ENCODE measurements around the gene ADAMTSL3. TPM values are rescaled to one million over a fixed set of nuclear protein-coding genes. Genes with fewer than 3 reads are reported as not detected.

Gene ADAMTSL3
- total RNA-seq, 1 experiment from 2014 or later, result 0.05 TPM

- Histone ChIP-seq H3K9ac (ENCODE audit: low read length) (no peak overlapping the region), H3K27ac (ENCODE audit: low read depth, low read length) (no peak overlapping the region), H3K4me2 (ENCODE audit: low read length) (no peak overlapping the region), H4K20me1 (ENCODE audit: insufficient read depth) (no peaks in the 10 kb centered on the region), H3K36me3 (ENCODE audit: control insufficient read depth in 1 of 2, insufficient read depth in 2 of 2, low read length in 2 of 2) (no peaks in the 10 kb centered on the region), H3K9me2 (ENCODE audit: insufficient read depth) (no peaks in the 10 kb centered on the region), H3K9me3 (ENCODE audit: control insufficient read depth in 1 of 2, insufficient read depth in 1 of 2, low read depth in 1 of 2, low read length in 2 of 2) (no peaks in the 10 kb centered on the region), H3K27me3 (ENCODE audit: insufficient read depth, low read length) (peaks cover 11% of the 10 kb centered on the region; the same call in 1 of the 2 replicates), H2AFZ (ENCODE audit: low read depth, low read length, poor library complexity, severe bottlenecking) (no peak overlapping the region), H3K4me1 (ENCODE audit: control insufficient read depth in 1 of 2, insufficient read depth in 2 of 2, low read length in 2 of 2) (no peaks in the 10 kb centered on the region), H3K79me2 (ENCODE audit: insufficient read depth, low read length) (no peaks in the 10 kb centered on the region), H3K4me3 (replicated peaks in 1 of 2; ENCODE audit: low read depth in 1 of 2, low read length in 2 of 2) (no peak overlapping the region)
- TF ChIP-seq, protein P1, sequence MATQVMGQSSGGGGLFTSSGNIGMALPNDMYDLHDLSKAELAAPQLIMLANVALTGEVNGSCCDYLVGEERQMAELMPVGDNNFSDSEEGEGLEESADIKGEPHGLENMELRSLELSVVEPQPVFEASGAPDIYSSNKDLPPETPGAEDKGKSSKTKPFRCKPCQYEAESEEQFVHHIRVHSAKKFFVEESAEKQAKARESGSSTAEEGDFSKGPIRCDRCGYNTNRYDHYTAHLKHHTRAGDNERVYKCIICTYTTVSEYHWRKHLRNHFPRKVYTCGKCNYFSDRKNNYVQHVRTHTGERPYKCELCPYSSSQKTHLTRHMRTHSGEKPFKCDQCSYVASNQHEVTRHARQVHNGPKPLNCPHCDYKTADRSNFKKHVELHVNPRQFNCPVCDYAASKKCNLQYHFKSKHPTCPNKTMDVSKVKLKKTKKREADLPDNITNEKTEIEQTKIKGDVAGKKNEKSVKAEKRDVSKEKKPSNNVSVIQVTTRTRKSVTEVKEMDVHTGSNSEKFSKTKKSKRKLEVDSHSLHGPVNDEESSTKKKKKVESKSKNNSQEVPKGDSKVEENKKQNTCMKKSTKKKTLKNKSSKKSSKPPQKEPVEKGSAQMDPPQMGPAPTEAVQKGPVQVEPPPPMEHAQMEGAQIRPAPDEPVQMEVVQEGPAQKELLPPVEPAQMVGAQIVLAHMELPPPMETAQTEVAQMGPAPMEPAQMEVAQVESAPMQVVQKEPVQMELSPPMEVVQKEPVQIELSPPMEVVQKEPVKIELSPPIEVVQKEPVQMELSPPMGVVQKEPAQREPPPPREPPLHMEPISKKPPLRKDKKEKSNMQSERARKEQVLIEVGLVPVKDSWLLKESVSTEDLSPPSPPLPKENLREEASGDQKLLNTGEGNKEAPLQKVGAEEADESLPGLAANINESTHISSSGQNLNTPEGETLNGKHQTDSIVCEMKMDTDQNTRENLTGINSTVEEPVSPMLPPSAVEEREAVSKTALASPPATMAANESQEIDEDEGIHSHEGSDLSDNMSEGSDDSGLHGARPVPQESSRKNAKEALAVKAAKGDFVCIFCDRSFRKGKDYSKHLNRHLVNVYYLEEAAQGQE (IDR thresholded peaks at IDR 0.05; ENCODE audit: low read depth), result no peak
- TF ChIP-seq JUND (IDR thresholded peaks at IDR 0.05) (no peak), SP1 (IDR thresholded peaks at IDR 0.05; ENCODE audit: low read depth) (no peak), YY1 (IDR thresholded peaks at IDR 0.05; ENCODE audit: extremely low read depth, insufficient replicate concordance, low read depth, low read length) (no peak), ZFX (IDR thresholded peaks at IDR 0.05) (no peak), TCF7L2 (IDR thresholded peaks at IDR 0.05; ENCODE audit: borderline replicate concordance, extremely low read depth, insufficient read depth, insufficient read length) (no peak), CBX3 (IDR thresholded peaks at IDR 0.05; ENCODE audit: low read depth) (no peak), POLR2A (IDR thresholded peaks at IDR 0.05; ENCODE audit: borderline replicate concordance, extremely low read depth, insufficient read depth, insufficient read length) (no peak), EGR1 (IDR thresholded peaks at IDR 0.05; ENCODE audit: low read depth) (no peak), ZNF274 (IDR thresholded peaks at IDR 0.05; ENCODE audit: low read depth, low read length) (no peak), POLR2AphosphoS5 (IDR thresholded peaks at IDR 0.05; ENCODE audit: low read depth, low read length) (no peak)
- TF ChIP-seq, protein P2, sequence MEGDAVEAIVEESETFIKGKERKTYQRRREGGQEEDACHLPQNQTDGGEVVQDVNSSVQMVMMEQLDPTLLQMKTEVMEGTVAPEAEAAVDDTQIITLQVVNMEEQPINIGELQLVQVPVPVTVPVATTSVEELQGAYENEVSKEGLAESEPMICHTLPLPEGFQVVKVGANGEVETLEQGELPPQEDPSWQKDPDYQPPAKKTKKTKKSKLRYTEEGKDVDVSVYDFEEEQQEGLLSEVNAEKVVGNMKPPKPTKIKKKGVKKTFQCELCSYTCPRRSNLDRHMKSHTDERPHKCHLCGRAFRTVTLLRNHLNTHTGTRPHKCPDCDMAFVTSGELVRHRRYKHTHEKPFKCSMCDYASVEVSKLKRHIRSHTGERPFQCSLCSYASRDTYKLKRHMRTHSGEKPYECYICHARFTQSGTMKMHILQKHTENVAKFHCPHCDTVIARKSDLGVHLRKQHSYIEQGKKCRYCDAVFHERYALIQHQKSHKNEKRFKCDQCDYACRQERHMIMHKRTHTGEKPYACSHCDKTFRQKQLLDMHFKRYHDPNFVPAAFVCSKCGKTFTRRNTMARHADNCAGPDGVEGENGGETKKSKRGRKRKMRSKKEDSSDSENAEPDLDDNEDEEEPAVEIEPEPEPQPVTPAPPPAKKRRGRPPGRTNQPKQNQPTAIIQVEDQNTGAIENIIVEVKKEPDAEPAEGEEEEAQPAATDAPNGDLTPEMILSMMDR (IDR thresholded peaks at IDR 0.05 in 2 of 3, conservative IDR thresholded peaks at IDR 0.05 in 1 of 3; ENCODE audit: borderline replicate concordance in 1 of 3, insufficient read depth in 1 of 3, low read depth in 2 of 3, low read length in 2 of 3), result no peak
- TF ChIP-seq, protein P3, sequence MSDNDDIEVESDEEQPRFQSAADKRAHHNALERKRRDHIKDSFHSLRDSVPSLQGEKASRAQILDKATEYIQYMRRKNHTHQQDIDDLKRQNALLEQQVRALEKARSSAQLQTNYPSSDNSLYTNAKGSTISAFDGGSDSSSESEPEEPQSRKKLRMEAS (IDR thresholded peaks at IDR 0.05), result no peak
- TF ChIP-seq, protein P4, sequence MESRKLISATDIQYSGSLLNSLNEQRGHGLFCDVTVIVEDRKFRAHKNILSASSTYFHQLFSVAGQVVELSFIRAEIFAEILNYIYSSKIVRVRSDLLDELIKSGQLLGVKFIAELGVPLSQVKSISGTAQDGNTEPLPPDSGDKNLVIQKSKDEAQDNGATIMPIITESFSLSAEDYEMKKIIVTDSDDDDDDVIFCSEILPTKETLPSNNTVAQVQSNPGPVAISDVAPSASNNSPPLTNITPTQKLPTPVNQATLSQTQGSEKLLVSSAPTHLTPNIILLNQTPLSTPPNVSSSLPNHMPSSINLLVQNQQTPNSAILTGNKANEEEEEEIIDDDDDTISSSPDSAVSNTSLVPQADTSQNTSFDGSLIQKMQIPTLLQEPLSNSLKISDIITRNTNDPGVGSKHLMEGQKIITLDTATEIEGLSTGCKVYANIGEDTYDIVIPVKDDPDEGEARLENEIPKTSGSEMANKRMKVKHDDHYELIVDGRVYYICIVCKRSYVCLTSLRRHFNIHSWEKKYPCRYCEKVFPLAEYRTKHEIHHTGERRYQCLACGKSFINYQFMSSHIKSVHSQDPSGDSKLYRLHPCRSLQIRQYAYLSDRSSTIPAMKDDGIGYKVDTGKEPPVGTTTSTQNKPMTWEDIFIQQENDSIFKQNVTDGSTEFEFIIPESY (IDR thresholded peaks at IDR 0.05; ENCODE audit: extremely low read depth, insufficient replicate concordance, low read length), result no peak
- TF ChIP-seq, protein P5, sequence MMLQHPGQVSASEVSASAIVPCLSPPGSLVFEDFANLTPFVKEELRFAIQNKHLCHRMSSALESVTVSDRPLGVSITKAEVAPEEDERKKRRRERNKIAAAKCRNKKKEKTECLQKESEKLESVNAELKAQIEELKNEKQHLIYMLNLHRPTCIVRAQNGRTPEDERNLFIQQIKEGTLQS (IDR thresholded peaks at IDR 0.05), result no peak
- ATAC-seq (no peak), DNase-seq (ENCODE audit: low read depth, low spot score) (no peak)
- intact Hi-C loops (cut with micrococcal nuclease), result no loop called here
- RAD21 ChIA-PET (ENCODE audit: low non-redundant PET in 1 of 2, low total read pairs in 2 of 2, uncharacterized antibody in 2 of 2, unreplicated experiment in 2 of 2), result no interaction called here
- BruUV-seq (replicated peaks), result no TSS peak
- CTCF ChIA-PET, result no interaction called here
- POLR2A ChIA-PET, result no interaction called here
These were observed 1.3 kb downstream of the ADAMTSL3 start for GRCh38 chr15:83655237-83655616.

Measured in HCT116 (cell line).